Measurements from ENCODE around the gene OSBPL8.
"Not testable (repeated sequence)": the region's sequence is repeated elsewhere in the genome, so short reads cannot be mapped to it uniquely, and the experiment has no call there.

The OSBPL8 gene

DNA sequence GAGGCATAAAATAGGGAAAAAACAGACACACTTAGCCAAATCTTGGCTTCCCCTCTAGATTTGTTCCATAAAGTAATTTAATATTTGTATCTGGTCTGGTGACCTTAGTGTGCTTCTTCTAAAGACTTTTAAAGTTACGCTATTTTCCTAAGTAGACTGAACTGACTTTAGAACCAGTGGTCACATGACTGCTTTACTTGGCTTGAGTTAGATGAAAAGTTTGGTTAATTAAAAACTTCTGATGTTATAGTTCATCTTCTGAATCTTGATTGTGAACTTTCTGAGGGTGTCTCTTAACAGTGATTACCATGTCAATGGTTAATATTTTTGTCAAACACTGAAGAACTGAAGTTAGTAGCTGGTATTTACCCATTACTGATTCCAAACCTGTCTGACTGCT, 214.0 kb downstream of the OSBPL8 start:
- DNase-seq: no peak

DNA sequence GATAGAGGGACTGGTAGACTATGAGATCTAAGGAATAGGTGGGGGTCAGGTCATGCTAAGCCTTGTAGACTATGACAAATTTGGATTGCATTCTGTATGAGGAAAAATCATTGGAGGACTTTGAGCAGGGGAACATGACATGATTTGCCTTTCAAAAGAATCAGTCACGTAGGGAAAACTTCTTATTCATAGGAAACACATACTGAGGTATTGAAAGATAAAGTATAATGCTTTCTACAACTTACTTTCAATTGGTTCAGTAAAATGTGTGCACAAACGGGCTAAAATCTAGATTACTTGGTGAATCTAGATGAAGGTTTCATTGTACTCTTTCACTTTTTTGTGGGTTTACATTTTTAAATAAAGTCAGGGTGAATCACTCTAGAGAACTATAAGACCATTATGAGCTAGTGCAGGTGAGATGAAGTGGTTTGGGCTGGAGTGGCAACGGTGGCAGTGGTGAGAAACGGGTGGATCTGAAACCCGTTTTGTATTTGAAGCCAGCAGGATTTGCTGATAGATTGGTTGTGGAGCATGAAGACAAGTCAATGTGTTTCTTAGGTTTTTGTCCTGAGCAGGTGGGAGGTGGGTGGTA, 218.0 kb downstream of the OSBPL8 start:
- no peak for DNase-seq

DNA sequence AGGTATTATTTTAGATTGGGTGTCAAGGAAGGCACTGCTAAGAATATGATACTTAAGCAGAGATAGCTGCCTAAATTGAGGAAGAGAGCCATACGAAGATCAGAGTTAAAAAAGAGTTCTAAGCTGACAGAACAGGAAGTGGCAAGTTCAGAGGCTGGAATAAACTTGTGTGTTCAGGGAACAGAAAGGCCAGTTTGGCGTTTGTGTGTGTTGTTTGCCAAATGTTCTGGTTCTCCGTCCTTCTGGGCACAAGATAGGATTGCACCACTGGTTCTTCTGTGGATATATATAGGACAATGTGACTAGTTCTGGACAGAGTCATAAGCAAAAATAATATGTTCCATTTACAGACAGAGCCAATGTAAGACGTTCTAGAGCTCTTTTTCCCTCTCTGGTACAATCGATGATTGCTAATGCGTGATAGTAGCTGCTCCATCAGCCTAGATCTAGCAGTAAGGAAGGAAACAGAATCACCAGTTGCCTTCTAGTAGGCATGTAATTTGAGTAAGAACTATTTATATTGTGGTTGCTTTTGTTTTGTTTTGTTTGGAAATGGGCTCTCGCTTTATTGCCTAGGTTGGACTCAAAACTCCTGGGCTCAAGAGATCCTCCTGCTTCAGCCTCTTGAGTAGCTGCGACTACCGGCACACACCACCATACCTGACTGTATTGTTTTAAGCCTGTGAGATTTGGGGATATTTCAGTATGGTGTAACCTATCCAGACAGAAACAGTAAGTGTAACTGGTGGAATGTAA, 218.7 kb downstream of the OSBPL8 start:
- DNase-seq: no peak

DNA sequence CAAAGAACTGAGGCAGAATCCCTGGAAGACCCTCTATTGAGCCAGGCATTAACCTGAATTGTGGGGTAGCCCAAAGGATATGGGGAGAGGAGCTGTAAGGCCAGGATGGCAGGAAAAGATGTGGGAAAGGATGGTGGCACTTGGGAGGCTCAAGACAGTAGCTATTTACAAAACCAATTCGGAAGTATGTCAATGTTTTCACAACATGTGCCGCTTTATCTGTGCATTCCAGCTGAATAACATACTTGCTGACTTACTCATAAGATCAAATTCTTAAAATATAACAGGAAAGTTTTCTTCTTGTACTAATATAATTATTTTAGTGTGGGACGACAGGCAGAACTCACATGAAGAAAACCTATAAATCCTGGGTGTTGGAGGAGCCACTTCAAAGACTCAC, 222.0 kb downstream of the OSBPL8 start:
- no peak for DNase-seq

DNA sequence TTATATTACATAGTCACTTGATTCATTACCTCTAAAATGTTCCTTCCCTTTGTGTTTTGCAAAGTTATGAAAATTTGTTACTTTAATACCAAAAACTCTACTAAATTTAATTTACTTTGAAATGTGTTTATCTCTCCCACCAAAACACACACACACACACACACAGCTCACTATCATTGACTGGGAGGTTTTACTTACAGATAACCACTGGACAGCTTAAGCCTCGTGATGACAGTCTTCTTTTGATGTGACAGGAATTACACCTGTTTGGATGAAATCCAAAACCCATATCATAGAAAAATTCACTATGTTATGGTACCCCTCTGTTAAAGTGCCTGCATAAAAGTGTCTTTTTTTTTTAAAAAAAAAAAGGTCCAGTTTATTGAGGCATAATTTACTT, 227.0 kb downstream of the OSBPL8 start:
- no peak for DNase-seq

DNA sequence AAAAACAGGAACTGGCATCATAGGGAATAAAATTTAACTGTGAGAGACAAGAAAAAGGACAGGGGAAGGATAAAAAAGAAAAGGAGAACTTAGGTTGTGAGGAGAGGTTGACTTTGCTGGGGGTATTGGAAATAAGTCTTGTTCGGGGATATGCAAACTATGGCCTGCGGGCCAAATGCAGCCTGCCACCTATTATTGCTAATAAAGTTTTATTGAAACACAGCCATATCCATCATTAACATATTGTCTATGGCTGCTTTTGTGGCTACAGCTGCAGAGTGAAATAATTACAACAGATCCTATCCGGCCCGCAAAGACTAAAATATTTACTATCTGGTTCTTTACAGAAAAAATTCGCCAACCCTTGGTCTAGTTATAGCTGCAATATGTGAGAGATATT, 230.0 kb downstream of the OSBPL8 start:
- DNase-seq: no peak

DNA sequence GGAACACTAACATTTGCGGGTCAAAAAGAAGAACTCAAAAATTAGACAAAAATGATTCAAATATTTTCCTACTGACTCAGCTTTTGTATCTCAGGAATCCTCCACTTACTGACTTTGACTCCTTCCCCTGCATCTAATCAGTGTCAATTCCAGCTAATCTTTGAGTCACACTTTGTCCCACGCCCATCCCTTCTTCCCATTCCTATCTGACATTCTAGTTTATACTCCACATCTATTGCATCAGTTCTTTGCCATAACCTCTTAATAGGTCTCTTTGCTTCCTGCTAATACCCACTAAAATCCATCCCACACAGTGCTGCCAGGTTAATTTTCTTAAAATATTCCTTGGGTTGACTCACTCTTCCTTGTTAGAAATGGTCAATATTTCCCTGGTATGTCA, 230.4 kb downstream of the OSBPL8 start:
- DNase-seq: no peak

DNA sequence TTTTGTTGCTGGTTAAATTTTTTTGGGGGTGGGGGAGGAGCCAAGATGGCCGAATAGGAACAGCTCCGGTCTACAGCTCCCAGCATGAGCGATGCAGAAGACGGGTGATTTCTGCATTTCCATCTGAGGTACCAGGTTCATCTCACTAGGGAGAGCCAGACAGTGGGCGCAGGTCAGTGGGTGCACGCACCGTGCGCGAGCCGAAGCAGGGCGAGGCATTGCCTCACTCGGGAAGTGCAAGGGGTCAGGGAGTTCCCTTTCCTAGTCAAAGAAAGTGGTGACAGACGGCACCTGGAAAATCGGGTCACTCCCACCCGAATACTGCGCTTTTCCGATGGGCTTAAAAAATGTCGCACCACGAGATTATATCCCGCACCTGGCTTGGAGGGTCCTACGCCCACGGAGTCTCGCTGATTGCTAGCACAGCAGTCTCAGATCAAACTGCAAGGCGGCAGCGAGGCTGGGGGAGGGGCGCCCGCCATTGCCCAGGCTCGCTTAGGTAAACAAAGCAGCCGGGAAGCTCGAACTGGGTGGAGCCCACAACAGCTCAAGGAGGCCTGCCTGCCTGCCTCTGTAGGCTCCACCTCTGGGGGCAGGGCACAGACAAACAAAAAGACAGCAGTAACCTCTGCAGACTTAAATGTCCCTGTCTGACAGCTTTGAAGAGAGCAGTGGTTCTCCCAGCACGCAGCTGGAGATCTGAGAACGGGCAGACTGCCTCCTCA, 239.8 kb downstream of the OSBPL8 start:
- not testable (repeated sequence) for DNase-seq

DNA sequence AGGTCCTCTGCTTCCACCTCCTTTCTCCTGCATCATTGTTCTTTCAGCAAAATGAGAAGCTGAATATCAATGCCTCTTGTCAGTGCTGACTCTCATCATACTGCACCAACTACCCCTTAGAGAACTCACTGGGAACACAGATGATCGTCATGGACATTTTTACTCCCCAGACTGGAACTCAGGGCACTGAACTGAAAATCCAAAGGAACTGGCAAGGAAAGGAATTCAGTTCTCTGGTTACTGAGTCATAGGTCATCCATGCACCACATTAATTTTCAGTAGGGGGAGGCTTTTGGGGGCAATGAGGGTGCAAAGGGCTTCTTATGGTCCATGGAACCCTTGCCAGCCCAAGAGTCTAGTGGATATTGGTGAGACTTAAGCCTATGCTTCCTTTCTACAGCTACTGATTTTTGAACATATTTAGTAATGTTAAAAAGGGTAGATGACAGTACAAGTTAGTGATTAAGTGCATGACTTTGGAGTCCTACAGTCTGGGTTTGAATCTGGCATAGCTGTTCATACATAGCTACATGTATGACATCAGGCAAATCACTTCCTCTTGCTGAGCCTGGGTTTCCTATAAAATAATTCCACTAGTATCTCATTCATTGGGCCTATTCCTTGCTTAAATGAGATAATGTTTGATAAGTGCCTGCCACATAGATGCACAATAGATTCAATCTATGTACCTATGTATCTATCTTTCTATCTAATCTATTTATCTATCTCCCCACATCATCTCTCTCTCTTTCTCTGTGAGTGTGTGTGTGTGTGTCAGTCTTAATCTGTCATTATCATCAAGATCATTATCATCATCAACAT, 240.6 kb downstream of the OSBPL8 start:
- no peak for DNase-seq

DNA sequence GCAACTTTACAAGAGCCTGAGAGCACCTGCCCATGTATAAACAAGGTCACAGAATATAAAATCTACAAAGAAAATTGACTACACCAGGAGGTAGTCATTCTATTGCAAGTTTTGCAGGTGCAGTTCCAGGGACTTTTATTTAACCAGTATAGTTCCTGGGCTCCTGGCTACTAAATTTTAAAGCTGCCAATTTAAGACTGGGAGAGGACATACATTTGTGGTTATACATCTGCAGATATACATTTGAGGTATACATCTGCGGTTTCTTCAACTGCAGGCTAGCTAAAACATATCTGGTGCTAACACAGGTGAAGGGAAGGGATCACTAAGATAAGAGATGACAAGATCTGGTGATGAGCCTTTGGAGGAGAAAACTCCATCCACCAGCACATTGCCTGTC, 241.6 kb downstream of the OSBPL8 start:
- DNase-seq: no peak

DNA sequence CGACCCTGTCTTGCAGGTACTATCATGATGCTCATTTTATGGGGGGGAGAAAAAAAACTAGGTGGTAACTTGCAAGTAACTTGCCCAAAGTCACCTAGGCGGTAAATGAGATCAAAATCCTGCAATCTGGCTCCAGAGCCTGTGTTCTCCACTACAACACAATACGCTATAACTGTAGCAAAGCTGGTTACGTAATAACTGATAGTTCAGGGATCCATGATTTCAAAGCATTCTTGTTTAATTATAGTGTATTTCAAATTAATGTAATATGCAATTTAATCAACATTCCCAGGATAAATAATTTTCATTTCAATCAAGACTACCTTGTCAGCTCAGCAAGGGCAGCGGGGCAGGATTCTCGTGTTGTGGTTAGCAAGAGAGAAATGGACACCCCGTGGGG, 243.1 kb downstream of the OSBPL8 start:
- DNase-seq: no peak

DNA sequence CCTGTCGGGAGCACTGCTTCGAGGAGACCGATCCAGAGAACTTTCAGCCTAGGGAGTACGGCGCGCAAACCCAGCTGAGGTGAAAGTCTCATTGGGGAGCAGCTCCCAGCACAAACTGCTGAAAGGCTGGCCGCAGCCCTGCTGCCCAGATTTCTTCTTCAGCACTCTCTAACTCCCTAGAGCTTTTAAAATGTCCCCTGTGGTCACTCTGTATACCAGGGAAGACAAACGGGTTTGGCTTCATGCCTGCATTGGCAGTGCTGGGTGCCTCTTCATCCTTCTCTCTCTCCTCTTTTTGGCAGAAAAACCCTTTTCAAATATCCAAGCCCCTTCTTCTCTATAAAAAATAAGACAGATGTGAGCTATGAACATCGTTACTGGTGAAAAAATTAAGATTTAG, 246.3 kb downstream of the OSBPL8 start:
- DNase-seq: no peak

DNA sequence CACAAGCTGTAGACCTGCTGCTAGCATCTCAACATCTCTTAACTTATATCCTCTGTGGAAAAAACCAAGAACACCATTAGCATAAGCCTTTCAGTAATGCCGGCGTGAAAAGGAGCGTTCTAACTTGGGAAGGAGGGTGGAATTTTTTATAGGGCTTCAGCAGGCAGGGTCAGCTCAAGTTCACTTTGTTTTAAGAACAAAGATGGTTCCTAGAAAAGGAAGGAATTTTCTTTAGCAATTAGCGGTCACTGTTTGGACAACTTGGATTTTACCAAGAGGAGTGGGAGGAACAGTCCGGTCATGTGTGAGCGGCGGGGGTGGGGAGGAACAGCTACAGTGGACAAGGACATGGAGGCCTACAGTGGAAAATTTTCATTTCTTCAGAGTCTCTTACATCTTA, 247.3 kb downstream of the OSBPL8 start:
- no peak for DNase-seq

DNA sequence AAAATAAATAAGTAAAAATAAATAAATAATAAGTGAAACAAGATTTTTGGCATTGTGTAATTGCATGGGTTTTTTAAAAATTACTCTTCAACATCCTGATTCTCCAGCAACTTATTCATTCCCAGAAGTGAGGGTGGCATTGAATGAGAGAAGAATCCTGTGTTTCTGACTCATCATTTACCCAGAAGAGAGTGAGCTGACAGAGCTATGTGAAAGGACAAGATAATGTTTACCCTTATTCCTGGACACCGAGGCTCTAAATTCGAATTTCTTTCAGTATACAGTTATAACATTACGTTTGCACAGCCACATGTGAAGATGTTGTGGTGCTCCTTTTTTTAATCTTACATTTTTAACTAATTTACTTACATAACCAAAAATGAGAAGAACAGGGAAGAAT, 247.8 kb downstream of the OSBPL8 start:
- no peak for DNase-seq

DNA sequence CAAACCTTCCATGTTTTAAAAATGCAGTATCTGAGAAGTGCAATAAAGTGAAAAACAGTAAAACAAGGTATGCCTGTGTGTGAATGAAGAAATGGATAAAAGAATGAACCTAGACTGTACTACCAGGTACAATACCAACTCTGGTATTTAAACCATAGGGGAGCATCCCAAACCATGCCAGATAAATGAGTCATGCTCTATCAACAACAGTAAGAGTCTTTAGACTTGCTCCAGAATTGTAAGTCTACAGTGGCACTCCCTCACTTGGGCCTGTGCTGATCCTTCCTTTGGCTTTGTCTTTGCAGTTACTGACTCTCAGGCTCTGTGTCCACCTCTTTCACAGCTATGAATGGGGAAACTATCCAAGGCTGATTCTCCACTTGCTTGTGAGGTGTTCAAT, 249.5 kb downstream of the OSBPL8 start:
- no peak for DNase-seq

DNA sequence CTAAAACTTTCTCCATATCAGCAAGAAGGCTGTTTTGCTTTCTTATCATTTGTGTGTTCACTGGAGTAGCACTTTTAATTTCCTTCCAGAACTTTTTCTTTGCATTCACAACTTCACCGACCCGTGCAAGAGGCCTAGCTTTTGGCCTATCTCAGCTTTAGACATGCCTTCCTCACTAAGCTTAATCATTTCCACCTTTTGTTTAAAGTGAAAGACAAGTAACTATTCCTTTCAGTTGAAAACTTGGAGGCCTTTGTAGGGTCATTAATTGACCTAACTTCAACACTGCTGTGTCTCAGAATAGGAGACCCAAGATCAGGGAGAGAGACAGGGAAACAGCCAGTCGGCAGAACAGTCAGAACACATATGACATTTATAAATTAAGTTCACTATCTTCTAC, 250.7 kb downstream of the OSBPL8 start:
- DNase-seq: no peak

DNA sequence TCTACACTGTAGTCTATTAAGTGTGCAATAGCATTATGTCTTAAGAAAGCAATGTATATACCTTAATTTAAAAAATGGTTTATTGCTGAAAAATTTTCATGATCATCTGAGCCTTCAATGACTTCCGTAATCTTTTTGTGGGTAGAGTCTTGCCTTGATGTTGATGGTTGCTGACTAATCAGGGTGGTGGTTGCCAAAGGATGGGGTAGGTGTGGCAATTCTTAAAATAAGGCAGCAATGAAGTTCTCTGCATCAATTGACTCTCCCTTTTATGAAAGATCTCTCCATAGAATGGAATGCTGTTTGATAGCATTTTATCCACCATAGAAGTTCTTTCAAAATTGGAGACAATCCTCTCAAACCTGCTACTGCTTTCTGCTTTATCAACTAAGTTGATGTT, 252.5 kb downstream of the OSBPL8 start:
- no peak for DNase-seq

DNA sequence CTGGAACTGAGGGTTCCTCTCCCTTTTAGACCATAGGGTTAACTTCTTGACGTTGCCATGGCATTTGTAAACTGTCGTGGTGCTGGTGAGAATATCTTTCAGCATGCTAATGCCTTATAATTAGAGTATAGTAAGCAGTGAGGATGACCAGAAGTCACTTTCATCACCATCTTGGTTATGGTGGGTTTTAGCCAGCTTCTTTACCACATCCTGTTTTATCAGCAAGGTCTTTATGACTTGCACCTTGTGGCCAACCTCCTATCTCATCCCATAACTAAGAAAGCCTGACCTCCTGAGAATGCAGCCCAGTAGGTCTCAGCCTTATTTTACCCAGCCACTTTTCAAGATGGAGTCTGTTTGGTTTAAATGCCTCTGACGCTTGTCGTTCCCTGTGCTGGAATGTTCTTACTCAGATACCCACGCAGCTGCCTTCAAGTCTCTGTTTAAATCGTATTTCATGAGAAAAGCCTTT, 255.5 kb downstream of the OSBPL8 start:
- DNase-seq: no peak

DNA sequence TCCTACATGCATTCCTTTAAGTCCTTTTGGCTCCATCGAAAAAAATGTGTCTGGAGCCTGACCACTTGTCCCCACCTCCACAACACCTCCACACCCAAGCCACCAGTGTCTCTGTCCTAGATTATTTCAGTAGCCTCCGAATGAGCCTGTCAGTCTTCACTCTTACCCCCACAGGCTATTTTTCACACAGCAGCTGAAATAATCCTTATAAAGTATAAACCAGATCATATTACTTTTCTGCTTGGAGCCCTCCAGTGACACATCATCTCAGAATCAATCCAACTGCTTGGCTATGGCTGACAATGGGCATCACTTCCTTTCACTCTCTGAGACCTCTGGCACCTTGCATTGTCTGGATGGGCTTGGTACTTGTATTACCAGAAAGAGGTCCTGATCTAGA, 256.2 kb downstream of the OSBPL8 start:
- DNase-seq: no peak

Measured in CD4-positive, alpha-beta T cell treated with Interleukin-10 for 1 hour (primary cell).